Measurements from ENCODE around the gene ARF6. TPM values are rescaled to one million over a fixed set of nuclear protein-coding genes. Genes with fewer than 3 reads are reported as not detected.

Gene ARF6
- total RNA-seq, 2 donors from 2014 or later: 136 to 161 TPM

- no peaks in the 10 kb centered on the region for H3K36me3 ChIP-seq
- H3K4me1 ChIP-seq: no peaks in the 10 kb centered on the region
- peak overlapping the region; percentile 71 for H3K27ac ChIP-seq
- no peak for DNase-seq
- intact Hi-C loops (cut with DNase I): no loop called here
- no peak for TF ChIP-seq CTCF (IDR thresholded peaks at IDR 0.05)
- H3K4me3 ChIP-seq: no peak overlapping the region
- H3K9ac ChIP-seq (ENCODE audit: low read depth in 2 of 2, low read length in 2 of 2): peak overlapping the region; percentile 7 to 63
- H3K27me3 ChIP-seq: no peaks in the 10 kb centered on the region
- no peaks in the 10 kb centered on the region for H3K9me3 ChIP-seq
Observed at GRCh38 chr14:49880267-49881064, 12.4 kb upstream of the ARF6 start.

GRCh38 chr14:49881350-49882001 is 11.4 kb upstream of the ARF6 start:
- Histone ChIP-seq H3K9ac (ENCODE audit: low read depth in 2 of 2, low read length in 2 of 2) (no peak overlapping the region), H3K4me3 (no peak overlapping the region), H3K27me3 (no peaks in the 10 kb centered on the region), H3K27ac (no peak overlapping the region), H3K36me3 (no peaks in the 10 kb centered on the region), H3K4me1 (no peaks in the 10 kb centered on the region), H3K9me3 (no peaks in the 10 kb centered on the region)
- TF ChIP-seq CTCF (IDR thresholded peaks at IDR 0.05): no peak
- intact Hi-C loops (cut with DNase I): no loop called here
- peak; percentile 7 for DNase-seq

- no peak overlapping the region for H3K9ac ChIP-seq (ENCODE audit: low read depth in 2 of 2, low read length in 2 of 2)
- H3K27me3 ChIP-seq: no peaks in the 10 kb centered on the region
- no peaks in the 10 kb centered on the region for H3K9me3 ChIP-seq
- no peak overlapping the region for H3K4me3 ChIP-seq
- no peaks in the 10 kb centered on the region for H3K36me3 ChIP-seq
- peak; percentile 18 for DNase-seq
- TF ChIP-seq CTCF (IDR thresholded peaks at IDR 0.05): no peak
- no peaks in the 10 kb centered on the region for H3K4me1 ChIP-seq
- no peak overlapping the region for H3K27ac ChIP-seq
- intact Hi-C loops (cut with DNase I): no loop called here
Observed at GRCh38 chr14:49882826-49883694, 9.8 kb upstream of the ARF6 start.

GRCh38 chr14:49886523-49886922 is 6.4 kb upstream of the ARF6 start:
- Histone ChIP-seq H3K9ac (ENCODE audit: low read depth in 2 of 2, low read length in 2 of 2) (no peak overlapping the region), H3K4me3 (no peak overlapping the region), H3K27ac (no peak overlapping the region), H3K4me1 (peaks cover 3% of the 10 kb centered on the region), H3K27me3 (no peaks in the 10 kb centered on the region), H3K9me3 (no peaks in the 10 kb centered on the region), H3K36me3 (no peaks in the 10 kb centered on the region)
- no peak for DNase-seq
- no peak for TF ChIP-seq CTCF (IDR thresholded peaks at IDR 0.05)
- intact Hi-C loops (cut with DNase I): no loop called here

- Histone ChIP-seq H3K27me3 (no peaks in the 10 kb centered on the region), H3K9me3 (no peaks in the 10 kb centered on the region), H3K4me1 (peaks cover 3% of the 10 kb centered on the region), H3K9ac (ENCODE audit: low read depth in 2 of 2, low read length in 2 of 2) (no peak overlapping the region), H3K27ac (peak overlapping the region; percentile 79), H3K36me3 (no peaks in the 10 kb centered on the region), H3K4me3 (no peak overlapping the region)
- intact Hi-C loops (cut with DNase I): no loop called here
- no peak for TF ChIP-seq CTCF (IDR thresholded peaks at IDR 0.05)
- DNase-seq: peak; percentile 8
Observed at GRCh38 chr14:49888293-49888692, 4.6 kb upstream of the ARF6 start.

All from colonic mucosa (tissue), 4 donors.